Panc1 (cell line): ENCODE data around the gene ZNF462. TPM values are rescaled to one million over a fixed set of nuclear protein-coding genes. Genes with fewer than 3 reads are reported as not detected.

Experiments used
- ATAC-seq: fragments of 200-7000 bp; cut with Tn5 transposase; 2 replicates; pipeline ENCODE4 v1.9.1; 2020; ENCODE audit warnings: mild to moderate bottlenecking, moderate library complexity
- BruUV-seq: library from RNA; stranded (reverse); fragments of 400-500 nt; replicated peaks from 2 replicates; lab custom pipeline; 2021; lab: Mats Ljungman, UMichigan
- CTCF ChIA-PET: fragments of 300-600 bp; sonication (Branson Sonifier 250); formaldehyde crosslinking; loops from one replicate; lab custom pipeline; 2022; ENCODE audit warnings: antibody characterized with exemption; lab: Charles Lee
- POLR2A ChIA-PET: fragments of 300-600 bp; sonication (Branson Sonifier 250); formaldehyde crosslinking; loops from one replicate; lab custom pipeline; 2022; ENCODE audit warnings: antibody characterized with exemption; lab: Charles Lee
- DNase-seq: peaks from one replicate; pipeline ENCODE4 v3.0.0-alpha.2; 2010; ENCODE audit warnings: low read depth, low spot score
- H3K27ac ChIP-seq: 2 replicates; pipeline ENCODE4 v1.5.1; 2011; ENCODE audit warnings: mild to moderate bottlenecking, low read length, inconsistent platforms
- H3K27me3 ChIP-seq: fragments of 200-500 bp; sonication (Bioruptor generic); 2 replicates; pipeline ENCODE4 v1.6.0; 2014; ENCODE audit warnings: low read length, inconsistent platforms; ENCODE audit not compliant: control insufficient read depth, insufficient read depth
- H3K36me3 ChIP-seq: fragments of 200-500 bp; sonication (Bioruptor generic); 2 replicates; pipeline ENCODE4 v1.5.1; 2014; ENCODE audit warnings: inconsistent platforms, mild to moderate bottlenecking, low read length, moderate library complexity; ENCODE audit not compliant: control insufficient read depth, insufficient read depth
- H3K4me1 ChIP-seq: 2 replicates; pipeline ENCODE4 v1.5.1; 2011; ENCODE audit warnings: inconsistent platforms, mild to moderate bottlenecking, low read length, moderate library complexity; ENCODE audit not compliant: control insufficient read depth, insufficient read depth
- H3K4me3 ChIP-seq, 2 experiments: 2 replicates each; pipeline ENCODE4 v1.5.1; 2011 to 2012; ENCODE audit warnings: low read depth in 2 of 2, low read length in 2 of 2, mild to moderate bottlenecking in 2 of 2, inconsistent platforms in 1 of 2, moderate library complexity in 1 of 2
- H3K9me3 ChIP-seq: fragments of 200-500 bp; sonication (Bioruptor generic); 2 replicates; pipeline ENCODE4 v1.5.1; 2014; ENCODE audit warnings: low read depth, mild to moderate bottlenecking, inconsistent platforms, low read length, moderate library complexity; ENCODE audit not compliant: control insufficient read depth, insufficient read depth
- POLR2AphosphoS5 ChIP-seq: IDR thresholded peaks from 2 replicates; pipeline ENCODE4 v1.6.1; 2012; ENCODE audit warnings: mild to moderate bottlenecking, low read depth, low read length, moderate library complexity
- SIN3A ChIP-seq: IDR thresholded peaks from 2 replicates; pipeline ENCODE4 v1.6.1; 2012; ENCODE audit warnings: low read depth, mild to moderate bottlenecking, low read length, moderate library complexity, borderline replicate concordance; ENCODE audit not compliant: insufficient read depth
- TCF7L2 ChIP-seq: IDR thresholded peaks from 2 replicates; pipeline ENCODE4 v1.6.1; 2011; ENCODE audit warnings: mild to moderate bottlenecking, low read depth, low read length, inconsistent platforms
- in situ Hi-C: cut with HindIII; loops from 2 replicates; pipeline ENCODE4 v1.10.0; 2016; ENCODE audit warnings: low sequenced_read_pairs, low pct_unique_long_range_greater_than_20kb
- intact Hi-C: fragments of 100-400 bp; cut with micrococcal nuclease; formaldehyde crosslinking; loops from one replicate; pipeline ENCODE4 v1.10.0; 2022; ENCODE audit not compliant: unreplicated experiment
- total RNA-seq: library from RNA; stranded (reverse); gene quantifications from one replicate; pipeline ENCODE4 v1.2.1, GENCODE V29; 2021; ENCODE audit not compliant: unreplicated experiment
- TF ChIP-seq, protein P1 (sequence below), 2 experiments: IDR thresholded peaks; 2 replicates each; pipeline ENCODE4 v1.6.1; 2011 to 2012; ENCODE audit warnings: low read depth in 2 of 2, control low read depth in 1 of 2, low read length in 1 of 2, mild to moderate bottlenecking in 1 of 2, moderate library complexity in 1 of 2; ENCODE audit not compliant: insufficient read depth in 1 of 2
- TF ChIP-seq, protein P2 (sequence below): fragments of 450-650 bp; IDR thresholded peaks from 2 replicates; pipeline ENCODE4 v1.5.1; 2017; ENCODE audit warnings: mild to moderate bottlenecking

The ZNF462 gene
- total RNA-seq, 1 experiment from 2014 or later, result 34.8 TPM

DNA sequence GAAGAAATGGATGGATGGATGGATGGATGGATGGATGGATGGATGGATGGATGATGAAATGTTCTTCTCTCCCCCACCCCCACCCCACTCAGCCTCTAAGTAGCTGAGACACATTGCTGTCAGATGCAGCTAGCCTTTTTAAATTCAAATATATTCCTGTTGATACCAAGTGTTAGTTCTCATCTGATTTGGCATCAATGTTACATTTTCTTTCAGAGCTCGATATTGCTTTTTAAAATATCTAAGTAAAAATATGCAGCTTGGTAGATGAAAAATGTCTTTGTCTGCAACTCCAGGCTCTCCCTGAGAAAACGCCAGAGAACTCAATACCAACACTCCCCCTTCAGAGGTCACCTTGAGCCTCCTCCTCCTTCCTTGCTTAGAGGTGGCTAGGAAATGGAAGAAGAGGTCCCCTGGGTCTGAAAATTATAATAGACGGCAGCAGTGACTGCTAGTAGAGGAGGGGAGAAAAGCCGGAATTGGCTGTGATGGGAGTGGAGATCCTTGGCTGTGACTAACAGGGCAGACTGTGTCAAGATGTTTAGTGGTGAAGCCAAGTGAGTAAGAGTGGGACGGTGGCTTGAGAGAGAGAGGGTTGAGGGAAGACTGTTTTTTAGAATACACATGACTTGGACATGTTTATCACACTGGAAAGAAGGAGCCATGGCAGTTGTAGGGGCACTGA, 156.0 kb downstream of the ZNF462 start:
- Histone ChIP-seq H3K27ac (no peak overlapping the region), H3K4me3 (no peak overlapping the region), H3K36me3 (no peaks in the 10 kb centered on the region), H3K4me1 (no peaks in the 10 kb centered on the region), H3K9me3 (no peaks in the 10 kb centered on the region), H3K27me3 (no peaks in the 10 kb centered on the region)
- CTCF ChIA-PET, result no interaction called here
- POLR2A ChIA-PET, result no interaction called here
- TF ChIP-seq TCF7L2 (no peak), POLR2AphosphoS5 (no peak), SIN3A (no peak)
- TF ChIP-seq, protein P1, sequence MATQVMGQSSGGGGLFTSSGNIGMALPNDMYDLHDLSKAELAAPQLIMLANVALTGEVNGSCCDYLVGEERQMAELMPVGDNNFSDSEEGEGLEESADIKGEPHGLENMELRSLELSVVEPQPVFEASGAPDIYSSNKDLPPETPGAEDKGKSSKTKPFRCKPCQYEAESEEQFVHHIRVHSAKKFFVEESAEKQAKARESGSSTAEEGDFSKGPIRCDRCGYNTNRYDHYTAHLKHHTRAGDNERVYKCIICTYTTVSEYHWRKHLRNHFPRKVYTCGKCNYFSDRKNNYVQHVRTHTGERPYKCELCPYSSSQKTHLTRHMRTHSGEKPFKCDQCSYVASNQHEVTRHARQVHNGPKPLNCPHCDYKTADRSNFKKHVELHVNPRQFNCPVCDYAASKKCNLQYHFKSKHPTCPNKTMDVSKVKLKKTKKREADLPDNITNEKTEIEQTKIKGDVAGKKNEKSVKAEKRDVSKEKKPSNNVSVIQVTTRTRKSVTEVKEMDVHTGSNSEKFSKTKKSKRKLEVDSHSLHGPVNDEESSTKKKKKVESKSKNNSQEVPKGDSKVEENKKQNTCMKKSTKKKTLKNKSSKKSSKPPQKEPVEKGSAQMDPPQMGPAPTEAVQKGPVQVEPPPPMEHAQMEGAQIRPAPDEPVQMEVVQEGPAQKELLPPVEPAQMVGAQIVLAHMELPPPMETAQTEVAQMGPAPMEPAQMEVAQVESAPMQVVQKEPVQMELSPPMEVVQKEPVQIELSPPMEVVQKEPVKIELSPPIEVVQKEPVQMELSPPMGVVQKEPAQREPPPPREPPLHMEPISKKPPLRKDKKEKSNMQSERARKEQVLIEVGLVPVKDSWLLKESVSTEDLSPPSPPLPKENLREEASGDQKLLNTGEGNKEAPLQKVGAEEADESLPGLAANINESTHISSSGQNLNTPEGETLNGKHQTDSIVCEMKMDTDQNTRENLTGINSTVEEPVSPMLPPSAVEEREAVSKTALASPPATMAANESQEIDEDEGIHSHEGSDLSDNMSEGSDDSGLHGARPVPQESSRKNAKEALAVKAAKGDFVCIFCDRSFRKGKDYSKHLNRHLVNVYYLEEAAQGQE (IDR thresholded peaks at IDR 0.05; ENCODE audit: insufficient read depth in 1 of 2, low read depth in 2 of 2, low read length in 1 of 2), result no peak
- TF ChIP-seq, protein P2, sequence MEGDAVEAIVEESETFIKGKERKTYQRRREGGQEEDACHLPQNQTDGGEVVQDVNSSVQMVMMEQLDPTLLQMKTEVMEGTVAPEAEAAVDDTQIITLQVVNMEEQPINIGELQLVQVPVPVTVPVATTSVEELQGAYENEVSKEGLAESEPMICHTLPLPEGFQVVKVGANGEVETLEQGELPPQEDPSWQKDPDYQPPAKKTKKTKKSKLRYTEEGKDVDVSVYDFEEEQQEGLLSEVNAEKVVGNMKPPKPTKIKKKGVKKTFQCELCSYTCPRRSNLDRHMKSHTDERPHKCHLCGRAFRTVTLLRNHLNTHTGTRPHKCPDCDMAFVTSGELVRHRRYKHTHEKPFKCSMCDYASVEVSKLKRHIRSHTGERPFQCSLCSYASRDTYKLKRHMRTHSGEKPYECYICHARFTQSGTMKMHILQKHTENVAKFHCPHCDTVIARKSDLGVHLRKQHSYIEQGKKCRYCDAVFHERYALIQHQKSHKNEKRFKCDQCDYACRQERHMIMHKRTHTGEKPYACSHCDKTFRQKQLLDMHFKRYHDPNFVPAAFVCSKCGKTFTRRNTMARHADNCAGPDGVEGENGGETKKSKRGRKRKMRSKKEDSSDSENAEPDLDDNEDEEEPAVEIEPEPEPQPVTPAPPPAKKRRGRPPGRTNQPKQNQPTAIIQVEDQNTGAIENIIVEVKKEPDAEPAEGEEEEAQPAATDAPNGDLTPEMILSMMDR, result no peak
- intact Hi-C loops (no loop called here), in situ Hi-C loops (no loop called here)
- DNase-seq (no peak), ATAC-seq (no peak)
- no TSS peak for BruUV-seq

DNA sequence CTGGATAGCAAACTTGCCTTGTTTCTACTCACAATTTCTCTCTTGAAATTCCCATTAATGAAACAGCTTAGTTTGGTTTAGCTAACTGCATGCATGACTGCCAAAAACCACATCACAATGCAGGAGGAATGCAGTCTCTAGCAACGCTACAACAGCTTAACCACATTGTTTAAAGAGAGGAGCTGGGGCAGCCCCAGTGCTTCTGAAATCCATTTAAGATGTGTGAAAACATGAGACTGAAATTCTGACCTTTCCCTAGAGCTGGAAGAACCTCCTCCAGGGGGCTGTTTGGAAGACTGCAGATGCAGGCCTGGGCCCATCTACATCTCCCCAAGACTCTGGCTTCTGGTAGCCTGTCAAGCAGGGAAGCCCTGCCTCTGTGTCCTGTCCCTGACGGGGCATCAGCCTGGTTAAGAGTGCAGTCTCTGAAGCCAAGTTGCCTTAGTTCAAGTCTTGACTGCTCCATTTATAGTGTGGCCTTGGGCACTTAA, 157.1 kb downstream of the ZNF462 start:
- Histone ChIP-seq H3K9me3 (no peaks in the 10 kb centered on the region), H3K4me3 (no peak overlapping the region), H3K4me1 (no peaks in the 10 kb centered on the region), H3K27me3 (no peaks in the 10 kb centered on the region), H3K27ac (no peak overlapping the region), H3K36me3 (no peaks in the 10 kb centered on the region)
- DNase-seq (no peak), ATAC-seq (no peak)
- POLR2A ChIA-PET, result no interaction called here
- CTCF ChIA-PET, result no interaction called here
- in situ Hi-C loops (no loop called here), intact Hi-C loops (no loop called here)
- BruUV-seq, result no TSS peak
- TF ChIP-seq, protein P2, result no peak
